Heart right ventricle (tissue), 16 donors: ENCODE results near the gene DLGAP1. TPM values are rescaled to one million over a fixed set of nuclear protein-coding genes. Genes with fewer than 3 reads are reported as not detected.

Source experiments
- ATAC-seq, 8 donors: fragments of 200-7000 bp; cut with Tn5 transposase; one replicate each; pipeline ENCODE4 v1.9.1; 2020; ENCODE audit warnings: mild to moderate bottlenecking in 8 of 8, moderate library complexity in 8 of 8, moderate number of reproducible peaks in 1 of 8
- DNase-seq, 2 donors: peaks; one replicate each; pipeline ENCODE4 v3.0.0-alpha.2; 2020
- H3K27ac ChIP-seq, 10 donors: fragments of 200-600 bp; sonication (generic) in 2 of 10; one replicate each; pipeline versions ENCODE4 v1.5.0 to v1.8.0; 2020 to 2022; ENCODE audit warnings: mild to moderate bottlenecking in 3 of 10
- H3K27me3 ChIP-seq, 7 donors: fragments of 200-600 bp; one replicate each; pipeline ENCODE4 v1.8.0; 2021 to 2022; ENCODE audit warnings: mild to moderate bottlenecking in 2 of 7
- H3K36me3 ChIP-seq, 9 donors: fragments of 200-600 bp; sonication (generic) in 1 of 9; one replicate each; pipeline versions ENCODE4 v1.5.0 to v1.8.0; 2020 to 2022; ENCODE audit warnings: mild to moderate bottlenecking in 2 of 9
- H3K4me1 ChIP-seq, 9 donors: fragments of 200-600 bp; sonication (generic) in 1 of 9; one replicate each; pipeline versions ENCODE4 v1.5.0 to v1.8.0; 2020 to 2022; ENCODE audit warnings: mild to moderate bottlenecking in 4 of 9
- H3K4me3 ChIP-seq, 10 donors: fragments of 200-600 bp; sonication (generic) in 2 of 10; one replicate each; pipeline versions ENCODE4 v1.5.0 to v1.8.0; 2020 to 2022; ENCODE audit warnings: mild to moderate bottlenecking in 7 of 10, moderate library complexity in 2 of 10
- H3K9me3 ChIP-seq, 11 donors: fragments of 200-600 bp in 10 of 11; sonication (generic) in 2 of 11; one replicate each; pipeline versions ENCODE4 v1.5.0 to v1.8.0; 2013 to 2022; ENCODE audit warnings: mild to moderate bottlenecking in 2 of 11, control low read depth in 1 of 11, moderate library complexity in 1 of 11
- CTCF ChIP-seq, 9 donors: fragments of 200-600 bp; sonication (generic) in 2 of 9; IDR thresholded peaks; one replicate each; pipeline versions ENCODE4 v1.5.0 to v1.8.0; 2021 to 2022; ENCODE audit warnings: antibody characterized with exemption in 9 of 9, mild to moderate bottlenecking in 5 of 9, moderate library complexity in 1 of 9
- WGBS, 2 donors: extraction: QIAGEN DNeasy Blood & Tissue Kit; methylation state at CpG; one replicate each; pipeline ENCODE4 v1.1.7; 2013; ENCODE audit warnings: inconsistent platforms in 1 of 2; 5-methylcytosine and 5-hydroxymethylcytosine counted together
- intact Hi-C, 10 donors: fragments of 100-400 bp; cut with DNase I; formaldehyde crosslinking; loops; one replicate each; pipeline versions ENCODE4 v1.11.1 to v1.14.2; 2022
- polyA plus RNA-seq, 2 donors: library from polyadenylated mRNA; stranded (reverse); fragments of 200-250 nt; gene quantifications; one replicate each; pipeline ENCODE4 v1.2.3, GENCODE V29; 2013
- total RNA-seq, 10 donors: library from RNA; stranded (reverse); fragmentation: NEBNext Ultra II Directional in 3 of 10; extraction: Animal tissue kit (Norgen Biotek cat#: 25700) in 3 of 10; gene quantifications; one replicate each; pipeline versions ENCODE4 v1.2.1 to v1.2.4, GENCODE V29; 2021 to 2023
- donor health status: Arrhythmogenic right ventricular cardiomyopathy.
- donor health status: ischemic (EF 13 %, LVEDD 7.1; RV severe dilation, severe dysfunction).
- donor health status: healthy with polysubstance abuse.
- donor health status: DM: no; HTN: yes; CAD: no.
- donor health status: DM: no; HTN: no; CAD: no.
- donor health status: ischemic (EF 25% LVEDD 6.9; RV normal size, moderate dysfunction).
- donor health status: ischemic (EF 25% LVEDD 5.7; RV mildly dilated, moderate dysfunction).
- donor health status: healthy.
- donor health status: DM: yes; HTN: yes; CAD: no.
- donor health status: Ischemic cardiomyopathy.
- donor health status: ischemic (EF 35%, LVEDD 5.7; RV mildly dilated, moderate dysfunction).
- donor health status: nonischemic (EF 11% LVEDD 7.7; RV severe dilation, severe dysfunction).
- donor health status: DM: yes; HTN: yes; CAD: no.
- donor health status: PGD.
- donor health status: ischemic (EF 29% LVEDD 5.4; RV normal size, mild dysfunction).
- donor health status: nonischemic (EF 23%, LVEDD 6.1; RV moderate dilation, normal function).

DLGAP1 gene
- total and polyA plus RNA-seq, 12 donors = 0.07 to 7.2 (median 1.0) TPM; not detected in 2

GRCh38 chr18:3634250-3634939 is 820.7 kb downstream of the DLGAP1 start:
- Histone ChIP-seq H3K27ac (no peak overlapping the region), H3K4me3 (no peak overlapping the region), H3K27me3 (no peaks in the 10 kb centered on the region), H3K36me3 (no peaks in the 10 kb centered on the region), H3K9me3 (no peaks in the 10 kb centered on the region), H3K4me1 (no peaks in the 10 kb centered on the region)
- no peak for ATAC-seq
- no peak for DNase-seq
- intact Hi-C loops = no loop called here
- TF ChIP-seq CTCF (IDR thresholded peaks at IDR 0.05) = no peak
- WGBS, 2 donors = 87 to 90% methylated on average over 3 of the region's 3 CpGs

GRCh38 chr18:3631887-3632286 is 823.2 kb downstream of the DLGAP1 start:
- no peaks in the 10 kb centered on the region for H3K36me3 ChIP-seq
- no peaks in the 10 kb centered on the region for H3K9me3 ChIP-seq
- intact Hi-C loops = no loop called here
- no peaks in the 10 kb centered on the region for H3K4me1 ChIP-seq
- DNase-seq (no peak), ATAC-seq (no peak)
- no peak overlapping the region for H3K27ac ChIP-seq
- WGBS, 2 donors = 89 to 95% methylated on average over 5 of the region's 5 CpGs
- no peak for TF ChIP-seq CTCF (IDR thresholded peaks at IDR 0.05)
- no peaks in the 10 kb centered on the region for H3K27me3 ChIP-seq
- H3K4me3 ChIP-seq = no peak overlapping the region

GRCh38 chr18:3626929-3627458 is 828.1 kb downstream of the DLGAP1 start:
- no peak for TF ChIP-seq CTCF (IDR thresholded peaks at IDR 0.05)
- DNase-seq (no peak), ATAC-seq (no peak)
- Histone ChIP-seq H3K9me3 (no peaks in the 10 kb centered on the region), H3K4me1 (peaks cover 5 to 35% (median 29%) of the 10 kb centered on the region in 9 donors), H3K27ac (no peak overlapping the region), H3K36me3 (no peaks in the 10 kb centered on the region), H3K27me3 (no peaks in the 10 kb centered on the region), H3K4me3 (no peak overlapping the region)
- 80 to 91% methylated on average over 5 of the region's 5 CpGs for WGBS, 2 donors
- intact Hi-C loops = no loop called here

GRCh38 chr18:3625742-3626091 is 829.4 kb downstream of the DLGAP1 start:
- no peak for ATAC-seq
- intact Hi-C loops = loop anchor here in 1 of 10 donors (2.0 kb wide), 1 partner anchor 31 kb away; no protein-coding TSS in a partner anchor
- TF ChIP-seq CTCF (IDR thresholded peaks at IDR 0.05) = no peak

More at GRCh38 chr18:3625742-3626091, 829.4 kb downstream of the DLGAP1 start:
- Histone ChIP-seq H3K27ac (peak overlapping the region in 4 of 10 donors; percentile 78 to 90 (median 86)), H3K36me3 (no peaks in the 10 kb centered on the region), H3K9me3 (no peaks in the 10 kb centered on the region), H3K27me3 (no peaks in the 10 kb centered on the region), H3K4me3 (no peak overlapping the region), H3K4me1 (peaks cover 5 to 38% (median 29%) of the 10 kb centered on the region in 9 donors)
- no peak for DNase-seq
